ENCODE measurements around the gene MANBA.
"Not testable (repeated sequence)": the region's sequence is repeated elsewhere in the genome, so short reads cannot be mapped to it uniquely, and the experiment has no call there.

MANBA gene

GRCh38 chr4:102667001-102667400 lies 93.8 kb downstream of the MANBA start:
- no peak for FAIRE-seq

GRCh38 chr4:102665527-102665926 lies 95.2 kb downstream of the MANBA start:
- FAIRE-seq, result no peak

- FAIRE-seq, result no peak
These were observed 97.7 kb downstream of the MANBA start for GRCh38 chr4:102663073-102663472.

- no peak for FAIRE-seq
These were observed 103.6 kb downstream of the MANBA start for GRCh38 chr4:102657206-102657605.

- no peak for FAIRE-seq
These were observed 113.7 kb downstream of the MANBA start for GRCh38 chr4:102647117-102647516.

GRCh38 chr4:102642631-102643298 lies 118.0 kb downstream of the MANBA start:
- no peak for FAIRE-seq

- FAIRE-seq, result no peak
These were observed 119.0 kb downstream of the MANBA start for GRCh38 chr4:102641793-102642192.

- FAIRE-seq, result no peak
These were observed 120.1 kb downstream of the MANBA start for GRCh38 chr4:102640669-102641068.

GRCh38 chr4:102639598-102639997 lies 121.2 kb downstream of the MANBA start:
- FAIRE-seq, result no peak

- FAIRE-seq, result no peak
These were observed 122.1 kb downstream of the MANBA start for GRCh38 chr4:102638621-102639020.

- no peak for FAIRE-seq
These were observed 123.4 kb downstream of the MANBA start for GRCh38 chr4:102637391-102637790.

- no peak for FAIRE-seq
These were observed 127.7 kb downstream of the MANBA start for GRCh38 chr4:102633100-102633499.

GRCh38 chr4:102632241-102633065 lies 128.3 kb downstream of the MANBA start:
- no peak for FAIRE-seq

- FAIRE-seq, result no peak
These were observed 129.2 kb downstream of the MANBA start for GRCh38 chr4:102631616-102632015.

- FAIRE-seq, result no peak
These were observed 131.1 kb downstream of the MANBA start for GRCh38 chr4:102629673-102630072.

- FAIRE-seq, result no peak
These were observed 132.8 kb downstream of the MANBA start for GRCh38 chr4:102627831-102628523.

- FAIRE-seq, result no peak
These were observed 135.4 kb downstream of the MANBA start for GRCh38 chr4:102625232-102625930.

- no peak for FAIRE-seq
These were observed 136.3 kb downstream of the MANBA start for GRCh38 chr4:102624505-102624904.

GRCh38 chr4:102623622-102624021 lies 137.1 kb downstream of the MANBA start:
- FAIRE-seq, result no peak

GRCh38 chr4:102620697-102621497 lies 139.9 kb downstream of the MANBA start:
- no peak for FAIRE-seq

- FAIRE-seq, result not testable (repeated sequence)
These were observed 140.8 kb downstream of the MANBA start for GRCh38 chr4:102619776-102620631.

All from endometrium (tissue), 2 donors.